ENCODE results near the gene TPPP. TPM values are rescaled to one million over a fixed set of nuclear protein-coding genes. Genes with fewer than 3 reads are reported as not detected.
"Not testable (repeated sequence)": the region's sequence is repeated elsewhere in the genome, so short reads cannot be mapped to it uniquely, and the experiment has no call there.

TPPP gene
- polyA plus RNA-seq, 2 of the 4 experiments (the other 2 are of a cell fraction), result 1.0 to 1.4 TPM

DNA sequence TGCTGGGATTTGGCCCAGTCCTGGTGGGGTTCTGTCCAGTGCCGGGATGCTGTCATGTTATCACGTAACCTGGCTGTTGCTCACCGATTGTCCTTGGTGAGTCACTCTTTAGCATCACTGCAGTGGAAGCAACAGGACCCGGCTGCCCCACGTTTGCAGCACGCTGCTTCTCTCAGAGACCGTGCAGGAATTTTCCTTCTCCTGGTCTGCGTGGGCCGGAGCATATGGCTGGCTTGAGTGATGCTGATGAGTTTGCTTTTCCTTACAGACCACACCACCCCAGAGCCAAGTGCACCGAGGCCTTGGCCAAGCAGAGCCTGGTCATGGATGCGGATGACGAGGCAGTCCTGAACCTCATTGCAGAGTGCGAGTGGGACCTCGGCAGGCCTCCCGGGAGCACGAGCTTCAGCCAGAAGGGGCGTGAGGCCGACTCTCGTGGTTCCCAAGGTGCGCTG lies 59.6 kb downstream of the TPPP start:
- POLR2A ChIA-PET, result no interaction called here
- WGBS (ENCODE audit: missing lambda C conversion rate), result 77% methylated on average over 19 of the region's 20 CpGs
- ATAC-seq (peak; percentile 79 to 85), FAIRE-seq (no peak), DNase-seq (ENCODE audit: low read depth in 1 of 2, low spot score in 1 of 2) (peak in 1 of 2 experiments; percentile 37)
- TF ChIP-seq FOSL2 (IDR thresholded peaks at IDR 0.05) (no peak), FOSL2 (CRISPR knock-in tag; IDR thresholded peaks at IDR 0.05) (peak; percentile 28; the same call in 1 of the 2 replicates), PHF8 (IDR thresholded peaks at IDR 0.05; ENCODE audit: borderline replicate concordance, low read depth) (no peak)
- CTCF ChIA-PET, result interaction anchor here (2.4 kb wide), 1 partner anchor 36 kb away, joined by 6 read pairs; no protein-coding TSS in a partner anchor
- Histone ChIP-seq H3K27ac (no peak overlapping the region), H3K4me1 (no peaks in the 10 kb centered on the region), H3K4me3 (no peak overlapping the region), H3K9me3 (no peaks in the 10 kb centered on the region), H3K4me2 (no peak overlapping the region)

- H3K4me1 ChIP-seq; H3K27ac ChIP-seq; H3K4me2 ChIP-seq; H3K9me3 ChIP-seq; FAIRE-seq; ATAC-seq; CTCF ChIA-PET; H3K4me3 ChIP-seq; POLR2A ChIA-PET; DNase-seq (ENCODE audit: low read depth in 1 of 2, low spot score in 1 of 2): not testable (repeated sequence)
- 92% methylated on average over 15 of the region's 21 CpGs for WGBS (ENCODE audit: missing lambda C conversion rate)
Observed at GRCh38 chr5:628351-629205, 64.6 kb downstream of the TPPP start.

DNA sequence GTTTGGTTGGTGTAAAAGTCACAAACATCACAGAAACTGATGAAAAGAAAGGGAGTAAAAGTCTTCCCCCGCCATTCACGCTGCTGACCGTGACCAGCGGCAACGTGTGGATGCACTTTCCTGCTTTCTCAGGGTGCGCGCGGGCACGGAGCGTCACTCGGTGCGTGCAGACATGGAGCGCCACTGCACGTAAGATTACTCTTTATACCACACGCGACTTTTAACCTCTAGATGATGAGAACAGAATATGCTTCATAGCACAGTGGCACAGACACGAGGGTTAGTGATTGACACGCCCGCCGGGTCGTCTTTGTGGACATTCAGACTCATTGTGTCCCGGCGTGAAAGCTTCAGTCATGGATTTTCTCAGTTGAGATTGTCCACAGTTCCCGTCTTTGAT lies 65.3 kb downstream of the TPPP start:
- TF ChIP-seq, protein P1, sequence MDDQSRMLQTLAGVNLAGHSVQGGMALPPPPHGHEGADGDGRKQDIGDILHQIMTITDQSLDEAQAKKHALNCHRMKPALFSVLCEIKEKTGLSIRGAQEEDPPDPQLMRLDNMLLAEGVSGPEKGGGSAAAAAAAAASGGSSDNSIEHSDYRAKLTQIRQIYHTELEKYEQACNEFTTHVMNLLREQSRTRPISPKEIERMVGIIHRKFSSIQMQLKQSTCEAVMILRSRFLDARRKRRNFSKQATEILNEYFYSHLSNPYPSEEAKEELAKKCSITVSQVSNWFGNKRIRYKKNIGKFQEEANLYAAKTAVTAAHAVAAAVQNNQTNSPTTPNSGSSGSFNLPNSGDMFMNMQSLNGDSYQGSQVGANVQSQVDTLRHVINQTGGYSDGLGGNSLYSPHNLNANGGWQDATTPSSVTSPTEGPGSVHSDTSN (IDR thresholded peaks at IDR 0.05), result no peak
- no peak for TF ChIP-seq EHF (CRISPR knock-in tag; IDR thresholded peaks at IDR 0.05)
- no peak for TF ChIP-seq CHD2 (IDR thresholded peaks at IDR 0.05; ENCODE audit: low read length, partially characterized antibody)
- no peak for TF ChIP-seq TP53 (CRISPR knock-in tag; IDR thresholded peaks at IDR 0.05)
- no peak for TF ChIP-seq SMC3 (IDR thresholded peaks at IDR 0.05)
- TF ChIP-seq EHMT2 (IDR thresholded peaks at IDR 0.05; ENCODE audit: low read depth), result no peak
- TF ChIP-seq HOXA7 (CRISPR knock-in tag; IDR thresholded peaks at IDR 0.05), result no peak
- no peak for TF ChIP-seq ZC3H11A (IDR thresholded peaks at IDR 0.05)
- TF ChIP-seq REST (IDR thresholded peaks at IDR 0.05), result no peak
- TF ChIP-seq, protein P2, sequence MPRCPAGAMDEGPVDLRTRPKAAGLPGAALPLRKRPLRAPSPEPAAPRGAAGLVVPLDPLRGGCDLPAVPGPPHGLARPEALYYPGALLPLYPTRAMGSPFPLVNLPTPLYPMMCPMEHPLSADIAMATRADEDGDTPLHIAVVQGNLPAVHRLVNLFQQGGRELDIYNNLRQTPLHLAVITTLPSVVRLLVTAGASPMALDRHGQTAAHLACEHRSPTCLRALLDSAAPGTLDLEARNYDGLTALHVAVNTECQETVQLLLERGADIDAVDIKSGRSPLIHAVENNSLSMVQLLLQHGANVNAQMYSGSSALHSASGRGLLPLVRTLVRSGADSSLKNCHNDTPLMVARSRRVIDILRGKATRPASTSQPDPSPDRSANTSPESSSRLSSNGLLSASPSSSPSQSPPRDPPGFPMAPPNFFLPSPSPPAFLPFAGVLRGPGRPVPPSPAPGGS (IDR thresholded peaks at IDR 0.05), result no peak
- TF ChIP-seq HOXB5 (CRISPR knock-in tag; IDR thresholded peaks at IDR 0.05), result no peak
- TF ChIP-seq ZFP36 (IDR thresholded peaks at IDR 0.05; ENCODE audit: borderline replicate concordance, partially characterized antibody), result no peak
- no peak for TF ChIP-seq FOSL2 (IDR thresholded peaks at IDR 0.05)
- TF ChIP-seq FOSL2 (CRISPR knock-in tag; IDR thresholded peaks at IDR 0.05), result no peak
- no peak for TF ChIP-seq EP300 (IDR thresholded peaks at IDR 0.05)
- TF ChIP-seq, protein P3, sequence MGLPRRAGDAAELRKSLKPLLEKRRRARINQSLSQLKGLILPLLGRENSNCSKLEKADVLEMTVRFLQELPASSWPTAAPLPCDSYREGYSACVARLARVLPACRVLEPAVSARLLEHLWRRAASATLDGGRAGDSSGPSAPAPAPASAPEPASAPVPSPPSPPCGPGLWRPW (IDR thresholded peaks at IDR 0.05), result no peak
- H3K4me2 ChIP-seq, result no peak overlapping the region
- no peak overlapping the region for H3K4me3 ChIP-seq
- FAIRE-seq, result no peak
- ATAC-seq, result no peak
- H3K27ac ChIP-seq, result no peak overlapping the region
- 97% methylated on average over 24 of the region's 24 CpGs for WGBS (ENCODE audit: missing lambda C conversion rate)
- no peaks in the 10 kb centered on the region for H3K4me1 ChIP-seq
- no peak for DNase-seq (ENCODE audit: low read depth in 1 of 2, low spot score in 1 of 2)
- POLR2A ChIA-PET, result no interaction called here
- H3K9me3 ChIP-seq, result no peaks in the 10 kb centered on the region
- CTCF ChIA-PET, result interaction anchor here (0.9 kb wide), 1 partner anchor 15 kb away, joined by 3 read pairs; no protein-coding TSS in a partner anchor
